ENCODE measurements around the gene LTBP3. TPM values are rescaled to one million over a fixed set of nuclear protein-coding genes. Genes with fewer than 3 reads are reported as not detected.
A peak's percentile ranks its signal among the peaks of the same experiment; 100 is the strongest.

LTBP3 gene
- total and polyA plus RNA-seq, 2 of the 13 experiments (the other 11 are each of a cell fraction or from before 2014, with no cell fraction given), result 12.2 to 68.1 TPM

- TF ChIP-seq TFDP1 (CRISPR knock-in tag; IDR thresholded peaks at IDR 0.05; ENCODE audit: borderline replicate concordance), result no peak; the same call in 1 of the 2 replicates
- peak; percentile 75; the same call in 1 of the 2 replicates for TF ChIP-seq ESRRA (CRISPR knock-in tag; IDR thresholded peaks at IDR 0.05; ENCODE audit: low read depth)
- TF ChIP-seq ZSCAN9 (CRISPR knock-in tag; IDR thresholded peaks at IDR 0.05; ENCODE audit: borderline replicate concordance), result no peak
- TF ChIP-seq ZNF33B (CRISPR knock-in tag; IDR thresholded peaks at IDR 0.05), result peak; percentile 42; the same call in 1 of the 2 replicates
- no peak for TF ChIP-seq ZNF775 (CRISPR knock-in tag; IDR thresholded peaks at IDR 0.05; ENCODE audit: borderline replicate concordance)
- peak; percentile 89; the same call in 1 of the 2 replicates for TF ChIP-seq MTA1 (CRISPR knock-in tag; IDR thresholded peaks at IDR 0.05; ENCODE audit: borderline replicate concordance)
- TF ChIP-seq PHF20 (CRISPR knock-in tag; IDR thresholded peaks at IDR 0.05), result peak; percentile 97
- peak; percentile 90 for TF ChIP-seq PHF5A (CRISPR knock-in tag; IDR thresholded peaks at IDR 0.05; ENCODE audit: low read depth, unreplicated experiment)
- peak; percentile 71; the same call in 1 of the 2 replicates for TF ChIP-seq MIER3 (CRISPR knock-in tag; IDR thresholded peaks at IDR 0.05; ENCODE audit: borderline replicate concordance)
- peak; percentile 63; the same call in 1 of the 2 replicates for TF ChIP-seq MEIS2 (CRISPR knock-in tag; IDR thresholded peaks at IDR 0.05)
- no peak for TF ChIP-seq FOXA1 (IDR thresholded peaks at IDR 0.05)
- TF ChIP-seq FOXA1 (CRISPR knock-in tag; IDR thresholded peaks at IDR 0.05), result no peak
- TF ChIP-seq NR3C1 (CRISPR knock-in tag; IDR thresholded peaks at IDR 0.05), result no peak
- TF ChIP-seq NCOA5 (CRISPR knock-in tag; IDR thresholded peaks at IDR 0.05), result no peak
- no peak for TF ChIP-seq ZNF354B (CRISPR knock-in tag; IDR thresholded peaks at IDR 0.05)
- TF ChIP-seq PBX3 (CRISPR knock-in tag; IDR thresholded peaks at IDR 0.05; ENCODE audit: borderline replicate concordance), result no peak
- TF ChIP-seq ZNF468 (CRISPR knock-in tag; IDR thresholded peaks at IDR 0.05), result no peak
- TF ChIP-seq MBD4 (IDR thresholded peaks at IDR 0.05; ENCODE audit: borderline replicate concordance, low read length), result no peak
- peak; percentile 73; the same call in 1 of the 2 replicates for TF ChIP-seq ZNF235 (CRISPR knock-in tag; IDR thresholded peaks at IDR 0.05; ENCODE audit: borderline replicate concordance)
- no peak for TF ChIP-seq NFE2L2 (IDR thresholded peaks at IDR 0.05; ENCODE audit: low read length)
- peak; percentile 83 for TF ChIP-seq TARDBP (CRISPR knock-in tag; IDR thresholded peaks at IDR 0.05)
- no peak for TF ChIP-seq GPN1 (CRISPR knock-in tag; IDR thresholded peaks at IDR 0.05; ENCODE audit: borderline replicate concordance)
- no peak for TF ChIP-seq MAFG (CRISPR knock-in tag; IDR thresholded peaks at IDR 0.05)
- TF ChIP-seq NFKBIZ (CRISPR knock-in tag; IDR thresholded peaks at IDR 0.05), result 0 out of 2 replicates have a peak, but pooled peaks have one; percentile 56
- TF ChIP-seq TBX3 (IDR thresholded peaks at IDR 0.05; ENCODE audit: borderline replicate concordance), result no peak
- TF ChIP-seq ZFYVE20 (CRISPR knock-in tag; IDR thresholded peaks at IDR 0.05; ENCODE audit: borderline replicate concordance, low read depth), result no peak
- TF ChIP-seq MAFK (conservative IDR thresholded peaks at IDR 0.05 in 1 of 2, IDR thresholded peaks at IDR 0.05 in 1 of 2; ENCODE audit: low read length in 2 of 2), result no peak; a peak in 1 of 4 replicates
- TF ChIP-seq GFI1 (CRISPR knock-in tag; IDR thresholded peaks at IDR 0.05; ENCODE audit: borderline replicate concordance), result no peak; the same call in 1 of the 2 replicates
- TF ChIP-seq ZNF543 (CRISPR knock-in tag; IDR thresholded peaks at IDR 0.05), result peak; percentile 81
Measured at GRCh38 chr11:65569973-65570918, 12.1 kb upstream of the LTBP3 start, which contains the start of gene ZNRD2 (continued).
